K562 (cell line): ENCODE results near the gene C1QBP. TPM values are rescaled to one million over a fixed set of nuclear protein-coding genes. Genes with fewer than 3 reads are reported as not detected.

Source experiments
- ATAC-seq: fragments of 200-7000 bp; cut with Tn5 transposase; 3 replicates; pipeline ENCODE4 v1.9.1; 2020; ENCODE audit warnings: moderate library complexity
- BruUV-seq: library from RNA; stranded (reverse); fragments of 400-500 nt; replicated peaks from 2 replicates; lab custom pipeline; 2021; lab: Mats Ljungman, UMichigan
- CTCF ChIA-PET: fragments of 300-600 bp; formaldehyde crosslinking; extraction: SDS; loops from one replicate; lab custom pipeline; 2021; ENCODE audit warnings: low intra/inter-chr PET ratio; lab: Yijun Ruan, JAX
- POLR2A ChIA-PET: fragments of 300-600, 350-650 bp; sonication (Branson Sonifier 250); formaldehyde crosslinking; extraction: SDS; loops from one replicate; lab custom pipeline; 2021; ENCODE audit warnings: antibody characterized with exemption, inconsistent platforms; lab: Yijun Ruan, JAX
- DNase-seq, 4 experiments: peaks; one replicate each; pipeline versions ENCODE4 v3.0.0 to v3.0.0-alpha.2; 2011 to 2018; ENCODE audit warnings: low spot score in 3 of 4, mixed read lengths in 3 of 4; ENCODE audit errors: extremely low read depth in 1 of 4
- FAIRE-seq: peaks from 2 replicates; lab custom pipeline; 2011; peaks lifted over from hg19 to GRCh38; lab: Jason Lieb, UNC
- H2AFZ ChIP-seq: 2 replicates; pipeline ENCODE4 v1.6.0; 2011; ENCODE audit warnings: low read depth, low read length, control low read depth, inconsistent platforms
- H3K27ac ChIP-seq: fragments of 200-600 bp; 3 replicates; pipeline ENCODE4 v1.8.0; 2011; ENCODE audit warnings: low read depth, mild to moderate bottlenecking, control low read depth, inconsistent platforms, low read length, moderate library complexity, mixed read lengths; ENCODE audit errors: extremely low read depth
- H3K27me3 ChIP-seq, 2 experiments: fragments of 300-600 bp in 1 of 2; 2 replicates in 1 of 2; 3 replicates in 1 of 2; pipeline versions ENCODE4 v1.6.0 to v1.8.0; 2011; ENCODE audit warnings: inconsistent platforms in 2 of 2, low read length in 2 of 2, mild to moderate bottlenecking in 1 of 2, mixed read lengths in 1 of 2, moderate library complexity in 1 of 2; ENCODE audit not compliant: control insufficient read depth in 2 of 2, insufficient read depth in 2 of 2
- H3K36me3 ChIP-seq: fragments of 300-600 bp; 3 replicates; pipeline ENCODE4 v1.8.0; 2011; ENCODE audit warnings: mild to moderate bottlenecking, low read length, inconsistent platforms; ENCODE audit not compliant: control insufficient read depth, insufficient read depth
- H3K4me1 ChIP-seq, 2 experiments: fragments of 200-600 bp in 1 of 2; replicated peaks in 1 of 2; 2 replicates in 1 of 2; 3 replicates in 1 of 2; pipeline versions ENCODE4 v1.5.1 to v1.8.0; 2011; ENCODE audit warnings: inconsistent platforms in 2 of 2, low read length in 2 of 2, mild to moderate bottlenecking in 1 of 2, mixed read lengths in 1 of 2, moderate library complexity in 1 of 2; ENCODE audit not compliant: control insufficient read depth in 2 of 2, insufficient read depth in 2 of 2
- H3K4me2 ChIP-seq: 2 replicates; pipeline ENCODE4 v1.6.1; 2011; ENCODE audit warnings: low read length, control low read depth, inconsistent platforms, mixed read lengths; ENCODE audit not compliant: insufficient read depth
- H3K4me3 ChIP-seq: fragments of 200-600 bp; sonication (generic), shearing (Covaris generic); 2 replicates; pipeline ENCODE4 v1.5.1; 2016; ENCODE audit warnings: control low read depth, inconsistent platforms
- H3K79me2 ChIP-seq: fragments of 200-600 bp; 3 replicates; pipeline ENCODE4 v1.8.0; 2011; ENCODE audit warnings: low read length, inconsistent platforms; ENCODE audit not compliant: control insufficient read depth, insufficient read depth
- H3K9ac ChIP-seq, 2 experiments: 2 replicates each; pipeline versions ENCODE4 v1.6.0 to v1.6.1; 2011; ENCODE audit warnings: low read depth in 2 of 2, low read length in 2 of 2, control low read depth in 1 of 2, inconsistent platforms in 1 of 2, mild to moderate bottlenecking in 1 of 2, mixed read lengths in 1 of 2; ENCODE audit not compliant: insufficient read depth in 1 of 2
- H3K9me1 ChIP-seq: one replicate; pipeline ENCODE4 v1.6.0; 2011; ENCODE audit warnings: inconsistent platforms, mild to moderate bottlenecking, low read length, moderate library complexity; ENCODE audit not compliant: control insufficient read depth, insufficient read depth
- H3K9me3 ChIP-seq: replicated peaks from 2 replicates; pipeline ENCODE4 v1.5.1; 2011; ENCODE audit warnings: low read depth, low read length, inconsistent platforms; ENCODE audit not compliant: control insufficient read depth, insufficient read depth
- H4K20me1 ChIP-seq: replicated peaks from 2 replicates; pipeline ENCODE4 v1.6.1; 2011; ENCODE audit warnings: low read length, inconsistent platforms, mixed read lengths; ENCODE audit not compliant: control insufficient read depth, insufficient read depth
- ERF ChIP-seq: fragments of 450-650 bp; formaldehyde crosslinking; IDR thresholded peaks from 2 replicates; pipeline ENCODE4 v1.4.0; 2020; ENCODE audit warnings: mild to moderate bottlenecking, mixed read lengths
- KDM1A ChIP-seq, 2 experiments: fragments of 450-650 bp; IDR thresholded peaks; 2 replicates each; pipeline ENCODE4 v1.6.1; 2016; ENCODE audit warnings: mild to moderate bottlenecking in 2 of 2
- KDM2B ChIP-seq: fragments of 250-450 bp; sonication (Bioruptor Pico); IDR thresholded peaks from 2 replicates; pipeline ENCODE4 v1.8.0; 2021; ENCODE audit warnings: mild to moderate bottlenecking, moderate library complexity
- RUNX1 ChIP-seq: sonication (generic); IDR thresholded peaks from 2 replicates; pipeline ENCODE4 v1.6.1; 2016; ENCODE audit warnings: antibody characterized with exemption, low read depth
- ZKSCAN1 ChIP-seq: fragments of 150-350 bp; IDR thresholded peaks from 2 replicates; pipeline ENCODE4 v1.6.1; 2016; ENCODE audit warnings: low read depth, low read length
- ZNF316 ChIP-seq: fragments of 450-650 bp; IDR thresholded peaks from 2 replicates; pipeline ENCODE4 v1.6.1; 2016
- WGBS: fragments of 100-300 bp; shearing (Covaris generic); methylation state at CpG from one replicate; pipeline ENCODE4 v1.1.6; 2016; ENCODE audit warnings: low coverage, mixed read lengths; ENCODE audit not compliant: insufficient coverage; ENCODE audit errors: missing lambda C conversion rate; 5-methylcytosine and 5-hydroxymethylcytosine counted together
- in situ Hi-C: fragments of 300-500 bp; cut with MboI; formaldehyde crosslinking; loops from 4 replicates; pipeline ENCODE4 v1.15.0; 2018; ENCODE audit warnings: inconsistent platforms, mixed read lengths
- intact Hi-C: fragments of 100-400 bp; cut with micrococcal nuclease; formaldehyde crosslinking; loops from 2 replicates; pipeline ENCODE4 v1.14.2; 2022
- polyA plus RNA-seq, 8 experiments: library from polyadenylated mRNA; depleted of rRNA in 4 of 8; stranded (reverse) in 5 of 8; unstranded in 3 of 8; fragments of >200 nt; fragmentation: Nextera tagmentation in 2 of 8; fragmentation: Illumina TruSeq in 1 of 8; extraction: Ambion mirVana in 2 of 8; extraction: Trizol in 1 of 8; gene quantifications; 2 replicates each; pipeline versions ENCODE4 v1.2.1 to v1.2.3, GENCODE V29; 2011 to 2014; ENCODE audit warnings: inconsistent platforms in 1 of 8, missing spikeins in 1 of 8
- total RNA-seq, 7 experiments: library from RNA; depleted of rRNA in 6 of 7; stranded (reverse); fragments of >200 nt in 6 of 7; fragmentation: Illumina TruSeq in 2 of 7; extraction: Trizol in 2 of 7; gene quantifications; 2 replicates each; pipeline versions ENCODE4 v1.2.1 to v1.2.3, GENCODE V29; 2011 to 2021; ENCODE audit warnings: low replicate concordance in 1 of 7

Gene C1QBP
- total and polyA plus RNA-seq, 9 of the 15 experiments (the other 6 are each of a cell fraction or from before 2014, with no cell fraction given): 90.7 to 665 (median 414) TPM

- Histone ChIP-seq H3K9me3 (no peaks in the 10 kb centered on the region), H4K20me1 (no peaks in the 10 kb centered on the region)
- BruUV-seq: no TSS peak
Observed at GRCh38 chr17:5424909-5425308, 14.0 kb downstream of the C1QBP start.

GRCh38 chr17:5422505-5422904 is 16.4 kb downstream of the C1QBP start:
- Histone ChIP-seq H3K9me1 (no peaks in the 10 kb centered on the region), H4K20me1 (no peaks in the 10 kb centered on the region), H3K4me3 (no peak overlapping the region), H3K27ac (no peak overlapping the region), H2AFZ (no peak overlapping the region), H3K9me3 (no peaks in the 10 kb centered on the region), H3K4me2 (no peak overlapping the region), H3K79me2 (peaks cover 54% of the 10 kb centered on the region)
- POLR2A ChIA-PET: interaction anchor here (0.6 to 1.7 kb wide), 3 partner anchors 10 to 197 kb away, joined by 3 to 4 read pairs (median 3); no protein-coding TSS in a partner anchor
- FAIRE-seq: no peak
- no peak for ATAC-seq
- intact Hi-C loops: no loop called here
- in situ Hi-C loops: no loop called here
- TF ChIP-seq ZNF316 (peak; percentile 49; the same call in 1 of the 2 replicates), ERF (no peak), KDM1A (IDR thresholded peaks at IDR 0.05) (peak; percentile 65 to 79; a peak in 3 of 4 replicates)
- TF ChIP-seq, all 486 proteins: peak for 2
- H3K4me1 ChIP-seq: peaks cover 3 to 4% of the 10 kb centered on the region in 2 experiments; a peak in 2 of 5 replicates
- no peaks in the 10 kb centered on the region for H3K27me3 ChIP-seq
- 86% methylated on average over 2 of the region's 2 CpGs for whole genome bisulfite sequencing
- peaks cover 56% of the 10 kb centered on the region for H3K36me3 ChIP-seq
- BruUV-seq: no TSS peak
- CTCF ChIA-PET: no interaction called here
- no peak overlapping the region for H3K9ac ChIP-seq
- no peak for DNase-seq

More at GRCh38 chr17:5424909-5425308, 14.0 kb downstream of the C1QBP start:
- Histone ChIP-seq H3K4me2 (no peak overlapping the region), H3K27me3 (no peaks in the 10 kb centered on the region), H3K9ac (no peak overlapping the region), H3K36me3 (peaks cover 76% of the 10 kb centered on the region), H3K4me1 (peaks cover 3 to 4% of the 10 kb centered on the region in 2 experiments; a peak in 2 of 5 replicates), H3K4me3 (no peak overlapping the region), H3K79me2 (peaks cover 31% of the 10 kb centered on the region), H3K9me1 (no peaks in the 10 kb centered on the region), H3K27ac (no peak overlapping the region), H2AFZ (no peak overlapping the region)
- in situ Hi-C loops: no loop called here
- ATAC-seq: no peak
- intact Hi-C loops: no loop called here
- DNase-seq: no peak
- POLR2A ChIA-PET: interaction anchor here (2.1 kb wide), 1 partner anchor 17 kb away, joined by 5 read pairs; no protein-coding TSS in a partner anchor
- no peak for FAIRE-seq
- TF ChIP-seq KDM2B (CRISPR knock-in tag) (no peak), RUNX1 (no peak), ZKSCAN1 (no peak)
- CTCF ChIA-PET: no interaction called here
- 100% methylated on average over 1 of the region's 1 CpG for WGBS
